Parathyroid adenoma (tissue), 2 donors: ENCODE measurements around the gene HDC.

Experiments
- H2AFZ ChIP-seq: fragments of 300-600 bp; sonication (generic); one replicate; pipeline ENCODE4 v1.7.0; 2017; ENCODE audit warnings: antibody characterized with exemption, mild to moderate bottlenecking
- H3K27ac ChIP-seq: fragments of 300-600 bp; sonication (generic); one replicate; pipeline ENCODE4 v1.7.0; 2017
- H3K27me3 ChIP-seq: fragments of 300-600 bp; sonication (generic); one replicate; pipeline ENCODE4 v1.7.0; 2017; ENCODE audit warnings: low read length; ENCODE audit not compliant: control insufficient read depth, insufficient read depth
- H3K36me3 ChIP-seq: fragments of 300-600 bp; sonication (generic); one replicate; pipeline ENCODE4 v1.7.0; 2017; ENCODE audit warnings: low read length; ENCODE audit not compliant: control insufficient read depth, insufficient read depth
- H3K4me1 ChIP-seq: fragments of 300-600 bp; sonication (generic); one replicate; pipeline ENCODE4 v1.7.0; 2017; ENCODE audit warnings: control low read depth
- H3K4me2 ChIP-seq: fragments of 300-600 bp; sonication (generic); one replicate; pipeline ENCODE4 v1.7.0; 2017; ENCODE audit warnings: low read length
- H3K4me3 ChIP-seq: fragments of 300-600 bp; sonication (generic); one replicate; pipeline ENCODE4 v1.7.0; 2017; ENCODE audit warnings: low read depth, low read length
- H3K79me2 ChIP-seq: fragments of 300-600 bp; sonication (generic); one replicate; pipeline ENCODE4 v1.7.0; 2017; ENCODE audit warnings: control low read depth
- H3K9ac ChIP-seq: fragments of 300-600 bp; sonication (generic); one replicate; pipeline ENCODE4 v1.7.0; 2017; ENCODE audit warnings: mild to moderate bottlenecking
- H3K9me3 ChIP-seq: fragments of 300-600 bp; sonication (generic); one replicate; pipeline ENCODE4 v1.7.0; 2017; ENCODE audit warnings: low read length; ENCODE audit not compliant: control insufficient read depth
- TF ChIP-seq, protein P1 (sequence below): fragments of 300-600 bp; sonication (generic); IDR thresholded peaks from one replicate; pipeline ENCODE4 v1.7.0; 2017; ENCODE audit warnings: antibody characterized with exemption, mild to moderate bottlenecking
- donor health status: primary hyperparathyroidism.

HDC gene

GRCh38 chr15:50233192-50233736 is 32.3 kb downstream of the HDC start:
- H3K27me3 ChIP-seq: no peaks in the 10 kb centered on the region
- no peaks in the 10 kb centered on the region for H3K36me3 ChIP-seq
- no peak overlapping the region for H3K4me3 ChIP-seq
- H3K79me2 ChIP-seq: no peaks in the 10 kb centered on the region
- H3K27ac ChIP-seq: no peak overlapping the region
- TF ChIP-seq, protein P1, sequence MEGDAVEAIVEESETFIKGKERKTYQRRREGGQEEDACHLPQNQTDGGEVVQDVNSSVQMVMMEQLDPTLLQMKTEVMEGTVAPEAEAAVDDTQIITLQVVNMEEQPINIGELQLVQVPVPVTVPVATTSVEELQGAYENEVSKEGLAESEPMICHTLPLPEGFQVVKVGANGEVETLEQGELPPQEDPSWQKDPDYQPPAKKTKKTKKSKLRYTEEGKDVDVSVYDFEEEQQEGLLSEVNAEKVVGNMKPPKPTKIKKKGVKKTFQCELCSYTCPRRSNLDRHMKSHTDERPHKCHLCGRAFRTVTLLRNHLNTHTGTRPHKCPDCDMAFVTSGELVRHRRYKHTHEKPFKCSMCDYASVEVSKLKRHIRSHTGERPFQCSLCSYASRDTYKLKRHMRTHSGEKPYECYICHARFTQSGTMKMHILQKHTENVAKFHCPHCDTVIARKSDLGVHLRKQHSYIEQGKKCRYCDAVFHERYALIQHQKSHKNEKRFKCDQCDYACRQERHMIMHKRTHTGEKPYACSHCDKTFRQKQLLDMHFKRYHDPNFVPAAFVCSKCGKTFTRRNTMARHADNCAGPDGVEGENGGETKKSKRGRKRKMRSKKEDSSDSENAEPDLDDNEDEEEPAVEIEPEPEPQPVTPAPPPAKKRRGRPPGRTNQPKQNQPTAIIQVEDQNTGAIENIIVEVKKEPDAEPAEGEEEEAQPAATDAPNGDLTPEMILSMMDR: no peak
- no peak overlapping the region for H3K4me2 ChIP-seq
- no peak overlapping the region for H3K9ac ChIP-seq
- no peak overlapping the region for H2AFZ ChIP-seq
- H3K9me3 ChIP-seq: no peaks in the 10 kb centered on the region
- H3K4me1 ChIP-seq: no peaks in the 10 kb centered on the region

DNA sequence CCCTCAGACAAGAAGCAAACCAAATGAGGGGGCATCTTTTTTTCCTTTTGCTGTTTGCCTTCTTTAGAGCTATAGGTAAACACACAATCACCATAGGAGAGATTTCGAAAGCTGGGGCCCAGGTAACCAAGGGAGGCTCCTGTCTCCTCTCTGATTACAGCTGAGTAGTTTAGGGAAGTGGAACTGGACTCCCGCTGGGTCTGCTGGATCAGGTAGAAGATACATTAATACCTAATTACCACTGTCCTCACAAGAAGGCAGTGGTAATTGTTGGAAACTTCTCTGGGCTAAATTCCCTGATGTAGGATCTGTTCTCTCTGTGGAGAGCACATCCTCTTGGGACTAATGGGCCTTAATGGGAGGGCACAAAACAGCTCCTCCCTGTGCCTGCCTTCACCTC is 32.7 kb downstream of the HDC start:
- Histone ChIP-seq H3K27ac (no peak overlapping the region), H3K4me3 (no peak overlapping the region), H3K4me2 (no peak overlapping the region), H3K9me3 (no peaks in the 10 kb centered on the region), H3K9ac (no peak overlapping the region), H3K27me3 (no peaks in the 10 kb centered on the region), H3K4me1 (no peaks in the 10 kb centered on the region), H3K36me3 (no peaks in the 10 kb centered on the region), H2AFZ (no peak overlapping the region), H3K79me2 (no peaks in the 10 kb centered on the region)
- TF ChIP-seq, protein P1: no peak

- no peaks in the 10 kb centered on the region for H3K9me3 ChIP-seq
- no peaks in the 10 kb centered on the region for H3K36me3 ChIP-seq
- no peak overlapping the region for H3K4me2 ChIP-seq
- no peaks in the 10 kb centered on the region for H3K27me3 ChIP-seq
- H3K79me2 ChIP-seq: no peaks in the 10 kb centered on the region
- H3K9ac ChIP-seq: no peak overlapping the region
- H2AFZ ChIP-seq: no peak overlapping the region
- H3K27ac ChIP-seq: no peak overlapping the region
- no peaks in the 10 kb centered on the region for H3K4me1 ChIP-seq
- TF ChIP-seq, protein P1: no peak
- no peak overlapping the region for H3K4me3 ChIP-seq
Measured at GRCh38 chr15:50231761-50232160, 33.8 kb downstream of the HDC start.

GRCh38 chr15:50229336-50229735 is 36.2 kb downstream of the HDC start:
- no peak overlapping the region for H3K4me2 ChIP-seq
- no peaks in the 10 kb centered on the region for H3K36me3 ChIP-seq
- H3K9ac ChIP-seq: no peak overlapping the region
- TF ChIP-seq, protein P1: no peak
- H3K4me1 ChIP-seq: no peaks in the 10 kb centered on the region
- no peak overlapping the region for H3K4me3 ChIP-seq
- no peaks in the 10 kb centered on the region for H3K79me2 ChIP-seq
- H3K27me3 ChIP-seq: no peaks in the 10 kb centered on the region
- H3K27ac ChIP-seq: no peak overlapping the region
- no peak overlapping the region for H2AFZ ChIP-seq
- H3K9me3 ChIP-seq: no peaks in the 10 kb centered on the region

DNA sequence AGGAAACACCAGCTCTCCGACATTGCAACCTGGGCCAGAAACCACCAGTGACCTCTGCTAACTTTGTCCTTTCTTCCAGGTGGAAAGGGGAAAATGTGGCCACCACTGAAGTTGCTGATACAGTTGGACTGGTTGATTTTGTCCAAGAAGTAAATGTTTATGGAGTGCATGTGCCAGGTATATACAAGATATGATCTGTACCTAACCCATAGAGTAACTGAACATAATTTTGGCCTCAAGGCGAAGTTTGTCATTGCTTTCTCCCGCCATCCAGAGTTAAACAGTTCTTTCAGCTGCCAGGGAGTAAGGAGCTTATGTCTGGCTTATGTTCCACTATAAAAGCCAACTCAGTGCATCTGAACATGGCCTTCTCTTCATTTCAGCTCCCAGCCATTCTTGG is 36.7 kb downstream of the HDC start:
- H3K36me3 ChIP-seq: no peaks in the 10 kb centered on the region
- H2AFZ ChIP-seq: no peak overlapping the region
- H3K9ac ChIP-seq: no peak overlapping the region
- H3K4me1 ChIP-seq: no peaks in the 10 kb centered on the region
- H3K4me2 ChIP-seq: no peak overlapping the region
- H3K27ac ChIP-seq: no peak overlapping the region
- TF ChIP-seq, protein P1: no peak
- H3K27me3 ChIP-seq: no peaks in the 10 kb centered on the region
- no peak overlapping the region for H3K4me3 ChIP-seq
- H3K9me3 ChIP-seq: no peaks in the 10 kb centered on the region
- no peaks in the 10 kb centered on the region for H3K79me2 ChIP-seq
